ENCODE data around the gene MAPK8IP1.
"Not testable (repeated sequence)": the region's sequence is repeated elsewhere in the genome, so short reads cannot be mapped to it uniquely, and the experiment has no call there.

Gene MAPK8IP1

GRCh38 chr11:45896422-45896984 is 11.1 kb downstream of the MAPK8IP1 start:
- H3K27me3 Mint-ChIP-seq (ENCODE audit: low read depth, poor library complexity), result peaks cover 12% of the 10 kb centered on the region
- peaks cover 69% of the 10 kb centered on the region for H3K4me1 Mint-ChIP-seq
- no peak overlapping the region for H3K27ac Mint-ChIP-seq
- TF ChIP-seq, protein P1, sequence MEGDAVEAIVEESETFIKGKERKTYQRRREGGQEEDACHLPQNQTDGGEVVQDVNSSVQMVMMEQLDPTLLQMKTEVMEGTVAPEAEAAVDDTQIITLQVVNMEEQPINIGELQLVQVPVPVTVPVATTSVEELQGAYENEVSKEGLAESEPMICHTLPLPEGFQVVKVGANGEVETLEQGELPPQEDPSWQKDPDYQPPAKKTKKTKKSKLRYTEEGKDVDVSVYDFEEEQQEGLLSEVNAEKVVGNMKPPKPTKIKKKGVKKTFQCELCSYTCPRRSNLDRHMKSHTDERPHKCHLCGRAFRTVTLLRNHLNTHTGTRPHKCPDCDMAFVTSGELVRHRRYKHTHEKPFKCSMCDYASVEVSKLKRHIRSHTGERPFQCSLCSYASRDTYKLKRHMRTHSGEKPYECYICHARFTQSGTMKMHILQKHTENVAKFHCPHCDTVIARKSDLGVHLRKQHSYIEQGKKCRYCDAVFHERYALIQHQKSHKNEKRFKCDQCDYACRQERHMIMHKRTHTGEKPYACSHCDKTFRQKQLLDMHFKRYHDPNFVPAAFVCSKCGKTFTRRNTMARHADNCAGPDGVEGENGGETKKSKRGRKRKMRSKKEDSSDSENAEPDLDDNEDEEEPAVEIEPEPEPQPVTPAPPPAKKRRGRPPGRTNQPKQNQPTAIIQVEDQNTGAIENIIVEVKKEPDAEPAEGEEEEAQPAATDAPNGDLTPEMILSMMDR (IDR thresholded peaks at IDR 0.05), result no peak
- DNase-seq, result peak; percentile 79
- H3K4me3 Mint-ChIP-seq, result peak overlapping the region; percentile 50
- no peaks in the 10 kb centered on the region for H3K9me3 Mint-ChIP-seq
- no peaks in the 10 kb centered on the region for H3K36me3 Mint-ChIP-seq (ENCODE audit: low read depth)

- Mint-ChIP-seq H3K4me3 (peak overlapping the region; percentile 30), H3K4me1 (peaks cover 75% of the 10 kb centered on the region), H3K9me3 (no peaks in the 10 kb centered on the region), H3K27me3 (ENCODE audit: low read depth, poor library complexity) (peaks cover 8% of the 10 kb centered on the region), H3K27ac (no peak overlapping the region), H3K36me3 (ENCODE audit: low read depth) (no peaks in the 10 kb centered on the region)
- no peak for DNase-seq
- TF ChIP-seq, protein P1 (IDR thresholded peaks at IDR 0.05), result no peak
These were observed 12.1 kb downstream of the MAPK8IP1 start for GRCh38 chr11:45897556-45897955.

DNA sequence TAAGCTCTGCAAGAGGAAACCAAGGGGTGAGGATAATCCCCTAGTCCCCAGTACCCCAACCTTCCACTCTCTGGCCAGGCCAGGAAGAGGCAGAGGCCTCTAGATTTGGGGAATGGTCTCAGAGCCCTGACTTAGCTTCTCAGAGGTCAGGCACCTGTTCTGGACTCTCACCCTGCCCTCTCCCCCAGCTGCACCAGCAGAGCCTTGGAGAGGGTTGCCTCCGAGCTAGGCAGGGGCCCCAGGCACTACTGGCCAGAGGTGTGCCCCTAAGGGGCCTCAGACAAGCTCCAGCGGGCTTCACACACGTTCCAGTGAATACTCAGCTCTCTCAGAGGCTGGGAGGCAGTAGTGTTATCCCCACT is 13.6 kb downstream of the MAPK8IP1 start:
- Mint-ChIP-seq H3K36me3 (ENCODE audit: low read depth) (no peaks in the 10 kb centered on the region), H3K27me3 (ENCODE audit: low read depth, poor library complexity) (peaks cover 8% of the 10 kb centered on the region), H3K9me3 (no peaks in the 10 kb centered on the region), H3K4me1 (peaks cover 67% of the 10 kb centered on the region), H3K27ac (peak overlapping the region; percentile 98), H3K4me3 (peak overlapping the region; percentile 78)
- DNase-seq, result no peak
- TF ChIP-seq, protein P1 (IDR thresholded peaks at IDR 0.05), result no peak

DNA sequence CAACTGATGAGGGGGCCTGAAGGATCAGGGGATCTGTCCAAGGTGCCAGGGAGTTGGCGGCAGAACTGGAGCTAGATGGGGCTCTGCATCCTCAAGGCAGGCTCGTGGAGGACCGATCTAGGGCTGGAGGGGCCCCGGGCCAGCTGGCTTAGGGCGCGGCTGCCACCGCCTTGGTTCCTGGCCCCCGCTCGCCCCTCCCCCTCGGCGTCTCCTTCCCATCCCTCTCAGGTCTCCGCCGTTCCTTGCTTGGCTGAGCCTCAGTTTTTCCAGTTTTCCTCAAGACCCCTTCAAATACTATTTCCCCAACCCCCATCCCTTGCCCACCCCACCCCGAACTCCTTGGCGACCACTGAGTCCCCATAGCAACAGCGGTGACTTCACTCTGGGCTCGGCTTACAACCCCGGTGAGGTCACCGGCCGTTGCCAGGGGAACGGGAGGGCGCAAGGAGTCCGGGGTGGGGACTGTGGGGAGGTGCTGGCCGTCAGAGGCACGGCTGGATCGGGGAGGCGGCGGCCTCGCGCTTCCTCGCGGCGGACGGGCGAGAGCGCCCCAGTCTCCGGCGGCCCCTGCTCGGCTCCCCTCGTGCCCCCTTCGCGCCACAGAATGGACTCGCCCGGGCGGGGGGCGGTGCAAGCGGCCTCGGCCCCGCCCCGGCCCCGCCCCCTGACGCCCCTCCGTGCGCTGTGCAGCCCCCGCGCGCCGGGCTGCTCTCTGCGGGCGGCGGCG is 14.2 kb downstream of the MAPK8IP1 start:
- peak; percentile 92 for DNase-seq
- Mint-ChIP-seq H3K27me3 (ENCODE audit: low read depth, poor library complexity) (peaks cover 7% of the 10 kb centered on the region), H3K27ac (peak overlapping the region; percentile 98), H3K9me3 (no peaks in the 10 kb centered on the region), H3K4me1 (peaks cover 62% of the 10 kb centered on the region), H3K4me3 (peak overlapping the region; percentile 78), H3K36me3 (ENCODE audit: low read depth) (no peaks in the 10 kb centered on the region)
- TF ChIP-seq, protein P1 (IDR thresholded peaks at IDR 0.05), result no peak

DNA sequence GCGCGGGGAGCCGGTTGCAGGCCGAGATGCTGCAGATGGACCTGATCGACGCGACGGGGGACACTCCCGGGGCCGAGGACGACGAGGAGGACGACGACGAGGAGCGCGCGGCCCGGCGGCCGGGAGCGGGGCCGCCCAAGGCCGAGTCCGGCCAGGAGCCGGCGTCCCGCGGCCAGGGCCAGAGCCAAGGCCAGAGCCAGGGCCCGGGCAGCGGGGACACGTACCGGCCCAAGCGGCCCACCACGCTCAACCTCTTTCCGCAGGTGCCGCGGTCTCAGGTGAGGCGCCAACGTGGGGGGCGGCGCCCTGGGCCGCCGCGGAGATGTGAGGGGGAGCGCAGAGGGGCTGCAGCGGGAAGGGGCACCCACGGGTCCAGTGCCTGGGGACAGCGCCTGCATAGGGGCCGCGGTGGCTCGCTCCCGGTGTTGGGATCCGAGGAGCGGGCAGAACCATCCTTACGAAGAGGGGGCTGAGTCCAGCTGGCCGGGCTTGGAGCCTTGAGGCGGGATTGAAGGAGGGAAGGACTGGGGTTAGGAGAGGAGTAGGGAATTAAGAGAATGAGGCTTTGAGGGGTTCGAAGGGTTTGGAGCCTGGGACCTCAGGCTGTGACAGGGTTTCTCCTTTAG is 14.8 kb downstream of the MAPK8IP1 start:
- Mint-ChIP-seq H3K4me1 (peaks cover 55% of the 10 kb centered on the region), H3K27ac (peak overlapping the region; percentile 57), H3K4me3 (peak overlapping the region; percentile 86)
- H3K9me3 Mint-ChIP-seq; H3K36me3 Mint-ChIP-seq (ENCODE audit: low read depth); H3K27me3 Mint-ChIP-seq (ENCODE audit: low read depth, poor library complexity): not testable (repeated sequence)
- peak; percentile 40 for DNase-seq

- Mint-ChIP-seq H3K36me3 (ENCODE audit: low read depth) (no peaks in the 10 kb centered on the region), H3K27me3 (ENCODE audit: low read depth, poor library complexity) (peaks cover 6% of the 10 kb centered on the region), H3K4me1 (peaks cover 51% of the 10 kb centered on the region), H3K4me3 (peak overlapping the region; percentile 86), H3K27ac (no peak overlapping the region), H3K9me3 (no peaks in the 10 kb centered on the region)
- DNase-seq, result no peak
- TF ChIP-seq, protein P1 (IDR thresholded peaks at IDR 0.05), result no peak
These were observed 15.6 kb downstream of the MAPK8IP1 start for GRCh38 chr11:45900916-45901617.

All from nephron progenitor cell (in vitro differentiated cells).